ENCODE measurements around the gene RUVBL2.

DNA sequence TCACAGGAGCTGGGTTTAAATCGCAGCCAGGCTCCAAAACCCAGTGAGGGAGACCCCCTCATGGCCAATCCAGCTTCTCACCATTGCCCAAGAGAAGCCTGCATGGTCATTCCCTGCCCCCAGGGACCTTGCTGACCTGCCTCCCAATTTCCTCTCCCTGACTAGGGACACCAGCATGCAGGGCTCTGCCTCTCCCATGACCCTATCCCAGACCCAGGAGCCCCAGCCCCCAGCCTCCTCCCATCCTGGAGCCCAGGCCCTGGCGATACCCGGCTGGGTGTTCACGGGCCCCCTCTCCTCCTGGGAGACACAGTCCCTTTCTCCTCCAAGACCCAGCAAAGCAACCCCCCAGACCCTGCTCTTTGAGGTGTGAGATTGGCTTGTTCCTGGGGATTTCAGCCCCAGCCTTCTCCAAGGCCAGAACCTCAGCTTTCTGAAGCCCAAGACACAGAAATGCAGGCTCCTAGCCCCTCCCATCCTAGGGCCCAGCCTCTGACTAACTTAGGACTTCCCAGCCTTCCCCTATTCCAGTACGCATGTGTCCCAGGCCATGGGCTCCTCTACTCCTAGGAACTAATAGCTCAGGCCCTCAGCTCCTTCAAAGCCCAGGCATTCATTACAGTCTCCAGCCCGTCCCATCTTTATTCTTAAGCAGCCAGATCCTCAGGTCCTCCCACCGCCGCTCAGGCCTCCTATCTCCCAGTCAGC, 1.7 kb upstream of the RUVBL2 start:
- TF ChIP-seq, protein P1, sequence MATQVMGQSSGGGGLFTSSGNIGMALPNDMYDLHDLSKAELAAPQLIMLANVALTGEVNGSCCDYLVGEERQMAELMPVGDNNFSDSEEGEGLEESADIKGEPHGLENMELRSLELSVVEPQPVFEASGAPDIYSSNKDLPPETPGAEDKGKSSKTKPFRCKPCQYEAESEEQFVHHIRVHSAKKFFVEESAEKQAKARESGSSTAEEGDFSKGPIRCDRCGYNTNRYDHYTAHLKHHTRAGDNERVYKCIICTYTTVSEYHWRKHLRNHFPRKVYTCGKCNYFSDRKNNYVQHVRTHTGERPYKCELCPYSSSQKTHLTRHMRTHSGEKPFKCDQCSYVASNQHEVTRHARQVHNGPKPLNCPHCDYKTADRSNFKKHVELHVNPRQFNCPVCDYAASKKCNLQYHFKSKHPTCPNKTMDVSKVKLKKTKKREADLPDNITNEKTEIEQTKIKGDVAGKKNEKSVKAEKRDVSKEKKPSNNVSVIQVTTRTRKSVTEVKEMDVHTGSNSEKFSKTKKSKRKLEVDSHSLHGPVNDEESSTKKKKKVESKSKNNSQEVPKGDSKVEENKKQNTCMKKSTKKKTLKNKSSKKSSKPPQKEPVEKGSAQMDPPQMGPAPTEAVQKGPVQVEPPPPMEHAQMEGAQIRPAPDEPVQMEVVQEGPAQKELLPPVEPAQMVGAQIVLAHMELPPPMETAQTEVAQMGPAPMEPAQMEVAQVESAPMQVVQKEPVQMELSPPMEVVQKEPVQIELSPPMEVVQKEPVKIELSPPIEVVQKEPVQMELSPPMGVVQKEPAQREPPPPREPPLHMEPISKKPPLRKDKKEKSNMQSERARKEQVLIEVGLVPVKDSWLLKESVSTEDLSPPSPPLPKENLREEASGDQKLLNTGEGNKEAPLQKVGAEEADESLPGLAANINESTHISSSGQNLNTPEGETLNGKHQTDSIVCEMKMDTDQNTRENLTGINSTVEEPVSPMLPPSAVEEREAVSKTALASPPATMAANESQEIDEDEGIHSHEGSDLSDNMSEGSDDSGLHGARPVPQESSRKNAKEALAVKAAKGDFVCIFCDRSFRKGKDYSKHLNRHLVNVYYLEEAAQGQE (IDR thresholded peaks at IDR 0.05; ENCODE audit: borderline replicate concordance): no peak
- TF ChIP-seq, protein P2, sequence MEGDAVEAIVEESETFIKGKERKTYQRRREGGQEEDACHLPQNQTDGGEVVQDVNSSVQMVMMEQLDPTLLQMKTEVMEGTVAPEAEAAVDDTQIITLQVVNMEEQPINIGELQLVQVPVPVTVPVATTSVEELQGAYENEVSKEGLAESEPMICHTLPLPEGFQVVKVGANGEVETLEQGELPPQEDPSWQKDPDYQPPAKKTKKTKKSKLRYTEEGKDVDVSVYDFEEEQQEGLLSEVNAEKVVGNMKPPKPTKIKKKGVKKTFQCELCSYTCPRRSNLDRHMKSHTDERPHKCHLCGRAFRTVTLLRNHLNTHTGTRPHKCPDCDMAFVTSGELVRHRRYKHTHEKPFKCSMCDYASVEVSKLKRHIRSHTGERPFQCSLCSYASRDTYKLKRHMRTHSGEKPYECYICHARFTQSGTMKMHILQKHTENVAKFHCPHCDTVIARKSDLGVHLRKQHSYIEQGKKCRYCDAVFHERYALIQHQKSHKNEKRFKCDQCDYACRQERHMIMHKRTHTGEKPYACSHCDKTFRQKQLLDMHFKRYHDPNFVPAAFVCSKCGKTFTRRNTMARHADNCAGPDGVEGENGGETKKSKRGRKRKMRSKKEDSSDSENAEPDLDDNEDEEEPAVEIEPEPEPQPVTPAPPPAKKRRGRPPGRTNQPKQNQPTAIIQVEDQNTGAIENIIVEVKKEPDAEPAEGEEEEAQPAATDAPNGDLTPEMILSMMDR (IDR thresholded peaks at IDR 0.05; ENCODE audit: poor library complexity, severe bottlenecking): no peak
- TF ChIP-seq RAD21 (conservative IDR thresholded peaks at IDR 0.05): no peak
- TF ChIP-seq EP300 (conservative IDR thresholded peaks at IDR 0.05; ENCODE audit: poor library complexity, severe bottlenecking): no peak

All from neural cell (in vitro differentiated cells).